ENCODE measurements around the gene PHF23. TPM values are rescaled to one million over a fixed set of nuclear protein-coding genes. Genes with fewer than 3 reads are reported as not detected.

PHF23 gene
- total and polyA plus RNA-seq, 11 donors, result 13.7 to 36.7 (median 23.0) TPM

DNA sequence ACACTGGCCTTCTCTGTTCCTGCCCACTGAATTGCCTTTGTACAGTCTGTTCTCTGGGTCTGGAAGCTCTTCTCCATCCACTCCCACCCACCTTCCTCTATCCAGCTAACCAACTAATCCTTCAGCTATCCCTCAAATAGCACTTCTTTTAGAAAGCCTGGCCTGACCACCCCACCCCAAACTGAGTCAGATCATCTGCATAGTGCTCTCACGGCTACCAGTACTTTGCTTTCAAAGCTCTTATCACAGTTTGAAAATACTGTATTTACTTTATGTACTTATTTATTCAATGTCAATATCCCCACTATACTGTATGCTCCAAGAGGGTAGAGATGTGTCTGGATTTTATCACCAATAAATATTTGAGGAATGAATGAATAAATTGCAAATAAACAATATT lies 27.5 kb upstream of the PHF23 start:
- H3K27me3 ChIP-seq, result peaks cover 12 to 48% (median 26%) of the 10 kb centered on the region in 9 donors
- H3K36me3 ChIP-seq, result no peaks in the 10 kb centered on the region
- DNase-seq (no peak), ATAC-seq (no peak)
- no peak overlapping the region for H3K27ac ChIP-seq
- peaks cover 0 to 20% (median 13%) of the 10 kb centered on the region in 12 donors for H3K4me1 ChIP-seq
- intact Hi-C loops (cut with DNase I), result no loop called here
- H3K4me3 ChIP-seq, result no peak overlapping the region
- TF ChIP-seq POLR2A (IDR thresholded peaks at IDR 0.05), result no peak
- TF ChIP-seq, protein P1, sequence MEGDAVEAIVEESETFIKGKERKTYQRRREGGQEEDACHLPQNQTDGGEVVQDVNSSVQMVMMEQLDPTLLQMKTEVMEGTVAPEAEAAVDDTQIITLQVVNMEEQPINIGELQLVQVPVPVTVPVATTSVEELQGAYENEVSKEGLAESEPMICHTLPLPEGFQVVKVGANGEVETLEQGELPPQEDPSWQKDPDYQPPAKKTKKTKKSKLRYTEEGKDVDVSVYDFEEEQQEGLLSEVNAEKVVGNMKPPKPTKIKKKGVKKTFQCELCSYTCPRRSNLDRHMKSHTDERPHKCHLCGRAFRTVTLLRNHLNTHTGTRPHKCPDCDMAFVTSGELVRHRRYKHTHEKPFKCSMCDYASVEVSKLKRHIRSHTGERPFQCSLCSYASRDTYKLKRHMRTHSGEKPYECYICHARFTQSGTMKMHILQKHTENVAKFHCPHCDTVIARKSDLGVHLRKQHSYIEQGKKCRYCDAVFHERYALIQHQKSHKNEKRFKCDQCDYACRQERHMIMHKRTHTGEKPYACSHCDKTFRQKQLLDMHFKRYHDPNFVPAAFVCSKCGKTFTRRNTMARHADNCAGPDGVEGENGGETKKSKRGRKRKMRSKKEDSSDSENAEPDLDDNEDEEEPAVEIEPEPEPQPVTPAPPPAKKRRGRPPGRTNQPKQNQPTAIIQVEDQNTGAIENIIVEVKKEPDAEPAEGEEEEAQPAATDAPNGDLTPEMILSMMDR (IDR thresholded peaks at IDR 0.05), result no peak
- WGBS, 4 donors, result 59 to 78% (median 68%) methylated on average over 1 of the region's 1 CpG
- H3K9me3 ChIP-seq, result no peaks in the 10 kb centered on the region

DNA sequence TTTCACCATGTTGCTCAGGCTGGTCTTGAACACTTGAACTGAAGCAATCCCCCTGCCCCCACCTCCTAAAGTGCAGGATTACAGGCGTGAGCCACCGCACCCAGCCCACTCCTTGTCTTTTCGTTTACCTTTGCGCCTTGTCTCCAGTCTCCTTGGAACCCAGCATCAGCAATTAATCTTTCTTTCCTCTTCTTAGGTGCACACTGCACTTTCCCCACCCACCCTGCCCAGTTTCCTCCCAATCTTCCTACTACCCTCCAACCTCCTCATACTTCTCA lies 24.5 kb upstream of the PHF23 start:
- TF ChIP-seq, protein P1 (IDR thresholded peaks at IDR 0.05), result no peak
- TF ChIP-seq POLR2A (IDR thresholded peaks at IDR 0.05), result no peak
- Histone ChIP-seq H3K36me3 (peaks cover 0 to 13% (median 8%) of the 10 kb centered on the region in 9 donors), H3K27me3 (peaks cover 18 to 62% (median 36%) of the 10 kb centered on the region in 9 donors), H3K4me1 (peaks cover 0 to 36% (median 23%) of the 10 kb centered on the region in 12 donors), H3K4me3 (peak overlapping the region in 2 of 12 donors; percentile 26 to 64), H3K27ac (no peak overlapping the region), H3K9me3 (no peaks in the 10 kb centered on the region)
- no peak for DNase-seq
- 49 to 66% (median 56%) methylated on average over 4 of the region's 4 CpGs for WGBS, 4 donors
- ATAC-seq, result no peak
- intact Hi-C loops (cut with DNase I), result no loop called here

DNA sequence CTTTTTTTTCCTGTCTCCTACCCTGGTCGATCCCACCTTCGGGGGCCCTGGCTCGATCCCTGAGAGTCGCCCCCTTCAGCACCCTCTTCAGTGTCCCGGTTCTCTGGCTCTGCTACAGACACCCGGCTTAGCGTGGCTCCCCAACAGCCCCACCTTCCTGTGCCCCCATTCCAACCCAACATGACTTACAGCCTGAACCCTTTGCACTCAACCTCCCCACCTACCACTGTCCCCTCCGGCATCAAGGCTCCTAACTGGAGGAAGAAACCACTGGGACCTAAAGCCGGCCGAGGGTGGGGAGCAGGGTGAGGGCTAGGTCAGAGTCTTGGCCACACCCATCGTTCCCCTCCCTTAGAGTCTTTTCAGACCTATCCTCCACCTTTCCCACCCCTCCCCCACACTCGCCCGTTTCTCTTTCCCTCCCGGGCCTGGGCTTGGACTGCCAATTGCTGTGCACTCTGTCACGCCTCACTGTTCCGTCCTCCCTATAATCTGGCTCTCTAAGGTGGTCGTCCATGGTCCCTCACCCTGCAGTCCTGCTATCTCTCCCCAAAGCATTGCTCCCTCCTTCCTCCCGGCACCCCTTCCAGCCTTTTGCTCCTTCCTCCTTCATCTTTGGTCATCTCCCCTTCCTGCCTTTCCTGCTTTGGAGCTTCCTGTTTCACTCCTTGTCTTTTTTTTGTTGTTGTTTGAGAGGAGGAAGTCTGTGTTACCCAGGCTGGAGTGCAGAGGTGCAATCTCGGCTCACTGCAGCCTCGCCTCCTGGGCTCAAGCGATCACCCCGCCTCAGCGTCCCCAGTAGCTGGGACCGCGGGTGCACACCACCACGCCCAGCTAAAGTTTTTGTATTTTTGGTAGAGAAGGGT lies 23.9 kb upstream of the PHF23 start:
- Histone ChIP-seq H3K4me1 (peaks cover 0 to 36% (median 23%) of the 10 kb centered on the region in 12 donors), H3K27me3 (peaks cover 18 to 62% (median 36%) of the 10 kb centered on the region in 9 donors), H3K27ac (no peak overlapping the region), H3K4me3 (peak overlapping the region in 9 of 12 donors; percentile 12 to 64 (median 28)), H3K9me3 (no peaks in the 10 kb centered on the region), H3K36me3 (peaks cover 0 to 19% (median 14%) of the 10 kb centered on the region in 9 donors)
- intact Hi-C loops (cut with DNase I), result no loop called here
- ATAC-seq (peak in 2 of 4 donors; percentile 8 to 31), DNase-seq (peak in 1 of 5 donors; percentile 33)
- WGBS, 4 donors, result 9 to 14% (median 11%) methylated on average over 26 of the region's 26 CpGs
- TF ChIP-seq POLR2A (IDR thresholded peaks at IDR 0.05), result no peak
- TF ChIP-seq, protein P1 (IDR thresholded peaks at IDR 0.05), result no peak

DNA sequence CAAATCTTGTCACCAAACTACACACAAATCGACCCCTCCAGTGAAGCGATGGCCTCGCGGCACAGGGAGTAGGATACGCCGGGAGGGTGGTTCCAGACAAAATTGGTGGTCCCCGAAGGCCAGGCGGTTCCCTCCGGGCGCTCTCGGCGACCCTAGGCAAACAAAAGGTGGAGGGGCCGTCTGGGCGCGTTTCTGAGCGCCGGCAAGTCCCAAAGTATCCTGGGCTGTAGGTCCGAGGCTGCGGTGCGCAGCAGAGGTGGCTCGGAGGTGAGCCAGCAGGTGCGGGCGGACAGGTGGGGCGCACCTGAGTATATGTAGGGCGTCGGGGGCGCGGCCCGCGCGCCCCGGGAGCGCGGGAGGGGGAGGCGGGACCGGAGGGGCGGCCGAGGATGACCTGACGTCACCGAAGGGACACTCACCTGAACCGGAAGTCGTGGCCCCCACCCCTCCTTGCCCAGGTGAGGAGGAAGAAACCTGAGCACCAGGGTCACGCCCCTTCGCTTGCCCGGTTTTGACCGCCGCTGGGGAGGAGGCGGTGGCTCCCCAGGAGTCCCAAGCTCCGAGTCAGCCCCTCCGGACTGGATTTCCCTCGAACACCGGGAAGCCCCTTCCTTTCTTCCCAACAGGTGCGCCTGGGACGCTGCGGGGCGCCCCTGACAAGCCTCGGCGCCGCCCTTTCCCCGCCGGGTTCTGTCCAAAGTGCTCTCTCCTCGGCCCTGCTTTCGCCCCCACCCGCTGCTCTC lies 23.1 kb upstream of the PHF23 start, which contains the start of gene CLDN7:
Gene CLDN7 (minus strand): TSS at position 287 of the 743 bp plus-strand sequence. CDS start 435 bp downstream, outside the sequence.
- whole genome bisulfite sequencing, 4 donors, result 7 to 15% (median 8%) methylated on average over 38 to 64 of the region's 64 CpGs
- peaks cover 18 to 57% (median 36%) of the 10 kb centered on the region in 9 donors for H3K27me3 ChIP-seq
- peaks cover 0 to 36% (median 23%) of the 10 kb centered on the region in 12 donors for H3K4me1 ChIP-seq
- DNase-seq, result no peak
- intact Hi-C loops (cut with DNase I), result no loop called here
- peak within 1 kb of the TSS in 2 of 12 donors; percentile 19 to 33 for H3K27ac ChIP-seq
- H3K4me3 ChIP-seq, result peak within 1 kb of the TSS; percentile 9 to 64 (median 52)
- no peaks in the 10 kb centered on the region for H3K9me3 ChIP-seq
- H3K36me3 ChIP-seq, result peaks cover 0 to 27% (median 22%) of the 10 kb centered on the region in 9 donors
- no peak for ATAC-seq
- TF ChIP-seq POLR2A (IDR thresholded peaks at IDR 0.05), result no peak
- TF ChIP-seq, protein P1 (IDR thresholded peaks at IDR 0.05), result no peak
